Osteoblast (primary cell): ENCODE results near the gene EXOC3. TPM values are rescaled to one million over a fixed set of nuclear protein-coding genes. Genes with fewer than 3 reads are reported as not detected.

Experiments used
- DNase-seq: peaks from one replicate; pipeline ENCODE4 v3.0.0; 2011; ENCODE audit warnings: low spot score, mixed read lengths; ENCODE audit not compliant: insufficient read length; ENCODE audit errors: missing footprints
- H2AFZ ChIP-seq: 2 replicates; pipeline ENCODE4 v1.6.0; 2011; ENCODE audit warnings: mild to moderate bottlenecking, low read length
- H3K27ac ChIP-seq: 2 replicates; pipeline ENCODE4 v1.5.1; 2011; ENCODE audit warnings: mild to moderate bottlenecking, low read depth, low read length, moderate library complexity
- H3K27me3 ChIP-seq: 2 replicates; pipeline ENCODE4 v1.6.0; 2012; ENCODE audit warnings: mild to moderate bottlenecking, control low read depth, inconsistent platforms, low read length, moderate library complexity; ENCODE audit not compliant: insufficient read depth
- H3K36me3 ChIP-seq: 2 replicates; pipeline ENCODE4 v1.5.1; 2011; ENCODE audit warnings: mild to moderate bottlenecking, low read length, control low read depth, moderate library complexity; ENCODE audit not compliant: insufficient read depth
- H3K4me1 ChIP-seq: 2 replicates; pipeline ENCODE4 v1.5.1; 2011; ENCODE audit warnings: mild to moderate bottlenecking, low read length, control low read depth, moderate library complexity; ENCODE audit not compliant: insufficient read depth
- H3K4me2 ChIP-seq: 2 replicates; pipeline ENCODE4 v1.6.0; 2011; ENCODE audit warnings: mild to moderate bottlenecking, low read length; ENCODE audit not compliant: insufficient read depth
- H3K4me3 ChIP-seq: fragments of 200-600 bp; sonication (generic); 3 replicates; pipeline ENCODE4 v1.5.1; 2012; ENCODE audit warnings: mild to moderate bottlenecking, low read length, inconsistent platforms; ENCODE audit not compliant: insufficient read depth
- H3K79me2 ChIP-seq: 2 replicates; pipeline ENCODE4 v1.6.0; 2012; ENCODE audit warnings: mild to moderate bottlenecking, low read length, control low read depth, inconsistent platforms; ENCODE audit not compliant: insufficient read depth
- H3K9me3 ChIP-seq: 2 replicates; pipeline ENCODE4 v1.5.1; 2011; ENCODE audit warnings: low read depth, low read length, control low read depth
- H4K20me1 ChIP-seq: 2 replicates; pipeline ENCODE4 v1.6.0; 2012; ENCODE audit warnings: mild to moderate bottlenecking, low read length, control low read depth; ENCODE audit not compliant: insufficient read depth
- total RNA-seq: library from RNA; depleted of rRNA; stranded (reverse); fragments of >200 nt; gene quantifications from 2 replicates; pipeline ENCODE4 v1.2.3, GENCODE V29; 2012
- TF ChIP-seq, protein P1 (sequence below): IDR thresholded peaks from 2 replicates; pipeline ENCODE4 v1.5.1; 2011; ENCODE audit warnings: mild to moderate bottlenecking, low read depth, low read length, moderate library complexity; ENCODE audit errors: extremely low read depth

The EXOC3 gene
- total RNA-seq, 1 donor: 49.2 TPM

DNA sequence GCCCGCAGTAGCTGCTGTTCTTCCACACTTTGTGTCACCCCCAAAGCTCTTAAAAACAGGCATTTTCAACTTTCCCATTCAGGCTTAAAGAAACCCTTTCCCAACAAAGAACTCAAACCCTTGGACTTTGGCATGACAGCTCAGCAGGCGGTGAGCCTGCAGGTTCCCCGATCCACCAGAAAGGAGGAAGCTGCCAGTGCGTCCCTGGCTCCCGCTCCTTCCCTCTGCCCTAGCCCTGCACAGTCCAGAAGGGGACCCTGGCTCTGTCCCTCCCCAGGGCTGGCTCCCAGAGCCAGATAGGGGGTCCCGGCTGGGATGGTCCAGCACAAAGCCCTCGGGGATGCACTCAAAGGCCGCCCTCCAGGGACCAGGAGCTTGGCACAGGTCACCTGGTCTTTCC is 71.7 kb downstream of the EXOC3 start:
- H3K27ac ChIP-seq: no peak overlapping the region
- peaks cover 32% of the 10 kb centered on the region for H3K27me3 ChIP-seq
- H3K4me2 ChIP-seq: no peak overlapping the region
- H3K4me1 ChIP-seq: no peaks in the 10 kb centered on the region
- H4K20me1 ChIP-seq: no peaks in the 10 kb centered on the region
- TF ChIP-seq, protein P1, sequence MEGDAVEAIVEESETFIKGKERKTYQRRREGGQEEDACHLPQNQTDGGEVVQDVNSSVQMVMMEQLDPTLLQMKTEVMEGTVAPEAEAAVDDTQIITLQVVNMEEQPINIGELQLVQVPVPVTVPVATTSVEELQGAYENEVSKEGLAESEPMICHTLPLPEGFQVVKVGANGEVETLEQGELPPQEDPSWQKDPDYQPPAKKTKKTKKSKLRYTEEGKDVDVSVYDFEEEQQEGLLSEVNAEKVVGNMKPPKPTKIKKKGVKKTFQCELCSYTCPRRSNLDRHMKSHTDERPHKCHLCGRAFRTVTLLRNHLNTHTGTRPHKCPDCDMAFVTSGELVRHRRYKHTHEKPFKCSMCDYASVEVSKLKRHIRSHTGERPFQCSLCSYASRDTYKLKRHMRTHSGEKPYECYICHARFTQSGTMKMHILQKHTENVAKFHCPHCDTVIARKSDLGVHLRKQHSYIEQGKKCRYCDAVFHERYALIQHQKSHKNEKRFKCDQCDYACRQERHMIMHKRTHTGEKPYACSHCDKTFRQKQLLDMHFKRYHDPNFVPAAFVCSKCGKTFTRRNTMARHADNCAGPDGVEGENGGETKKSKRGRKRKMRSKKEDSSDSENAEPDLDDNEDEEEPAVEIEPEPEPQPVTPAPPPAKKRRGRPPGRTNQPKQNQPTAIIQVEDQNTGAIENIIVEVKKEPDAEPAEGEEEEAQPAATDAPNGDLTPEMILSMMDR: no peak
- no peaks in the 10 kb centered on the region for H3K79me2 ChIP-seq
- no peak overlapping the region for H3K4me3 ChIP-seq
- H3K9me3 ChIP-seq: no peaks in the 10 kb centered on the region
- no peaks in the 10 kb centered on the region for H3K36me3 ChIP-seq
- no peak overlapping the region for H2AFZ ChIP-seq
- DNase-seq: no peak

DNA sequence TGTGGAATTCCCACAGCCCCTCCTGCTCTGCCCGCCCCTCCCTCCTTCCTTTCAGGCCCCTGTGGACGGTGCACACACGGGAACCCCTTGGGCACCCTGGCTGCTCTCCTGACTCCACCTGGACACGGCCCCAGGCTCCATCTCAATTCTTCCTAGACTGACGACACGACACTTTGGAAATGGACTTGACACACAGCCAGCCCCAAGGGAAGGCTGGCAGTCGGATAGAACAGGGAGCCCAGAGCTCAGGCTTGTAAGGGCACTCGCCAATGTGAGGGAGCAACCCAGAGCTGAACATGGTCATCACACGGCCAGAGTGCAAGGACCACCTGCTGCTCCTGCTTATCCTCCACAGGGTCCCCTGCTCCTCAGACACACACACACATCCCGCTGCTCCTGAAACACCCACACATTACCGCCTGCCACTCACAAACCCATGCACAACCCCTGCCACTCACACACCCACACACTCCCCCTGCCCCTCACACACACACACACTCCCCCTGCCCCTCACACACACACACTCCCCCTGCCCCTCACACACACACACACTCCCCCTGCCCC is 72.4 kb downstream of the EXOC3 start:
- Histone ChIP-seq H3K27ac (no peak overlapping the region), H4K20me1 (no peaks in the 10 kb centered on the region), H3K4me3 (no peak overlapping the region), H3K36me3 (no peaks in the 10 kb centered on the region), H3K9me3 (no peaks in the 10 kb centered on the region), H3K27me3 (peaks cover 30% of the 10 kb centered on the region), H3K4me1 (no peaks in the 10 kb centered on the region), H2AFZ (no peak overlapping the region), H3K79me2 (no peaks in the 10 kb centered on the region), H3K4me2 (no peak overlapping the region)
- TF ChIP-seq, protein P1: no peak
- DNase-seq: no peak

DNA sequence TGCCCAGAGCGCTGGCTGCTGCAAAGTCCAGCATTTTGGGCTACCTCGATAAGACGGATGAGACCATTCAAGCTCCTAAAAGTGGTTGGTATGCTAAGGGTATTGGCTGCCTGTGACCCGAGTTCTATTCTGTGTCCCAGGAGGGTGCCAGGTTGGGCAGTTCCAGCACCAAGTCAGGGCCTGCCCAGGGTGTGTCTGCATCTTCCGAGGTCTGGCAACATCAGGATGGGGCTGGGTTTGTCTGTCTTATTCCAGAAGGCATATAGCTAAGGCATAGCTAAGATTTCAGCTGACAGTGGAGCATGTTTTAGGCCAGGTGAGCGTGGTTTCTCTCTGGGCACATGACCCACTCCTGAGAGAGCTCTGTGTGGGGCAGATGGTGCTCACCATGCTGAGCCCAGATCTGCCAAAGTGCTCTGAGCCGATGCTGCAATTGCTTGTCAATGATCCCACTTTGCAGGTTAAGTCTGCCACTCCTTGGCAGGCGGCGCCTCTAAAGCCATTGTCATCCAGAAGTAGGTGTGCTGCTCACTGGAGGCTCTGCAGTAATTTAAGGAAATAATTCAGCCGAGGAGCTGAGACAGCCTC is 73.5 kb downstream of the EXOC3 start:
- no peak overlapping the region for H3K4me2 ChIP-seq
- no peak overlapping the region for H3K4me3 ChIP-seq
- H3K4me1 ChIP-seq: no peaks in the 10 kb centered on the region
- H3K36me3 ChIP-seq: no peaks in the 10 kb centered on the region
- TF ChIP-seq, protein P1: no peak
- no peak overlapping the region for H3K27ac ChIP-seq
- H3K79me2 ChIP-seq: no peaks in the 10 kb centered on the region
- H4K20me1 ChIP-seq: no peaks in the 10 kb centered on the region
- H3K9me3 ChIP-seq: no peaks in the 10 kb centered on the region
- DNase-seq: no peak
- H2AFZ ChIP-seq: no peak overlapping the region
- peaks cover 27% of the 10 kb centered on the region for H3K27me3 ChIP-seq

Other genes starting within 250 kb of the EXOC3 start
- 4.3 and 6.2 TPM in 2 replicates for gene CCDC127, start 225.0 kb upstream of the EXOC3 start, total RNA-seq
- gene SDHA, start 224.9 kb upstream of the EXOC3 start, total RNA-seq: 83.6 and 84.6 TPM in 2 replicates
- 60.1 and 71.3 TPM in 2 replicates for gene PDCD6, start 171.5 kb upstream of the EXOC3 start, total RNA-seq
- gene AHRR, start 121.5 kb upstream of the EXOC3 start, total RNA-seq: 52.2 and 54.6 TPM in 2 replicates
- gene SLC9A3, start 81.3 kb downstream of the EXOC3 start, total RNA-seq: 1.2 and 1.4 TPM in 2 replicates
- 2.7 and 3.3 TPM in 2 replicates for gene CEP72, start 169.2 kb downstream of the EXOC3 start, total RNA-seq